ENCODE results near the gene AASDH. TPM values are rescaled to one million over a fixed set of nuclear protein-coding genes. Genes with fewer than 3 reads are reported as not detected.

Gene AASDH
- total and polyA plus RNA-seq, 2 of the 13 experiments (the other 11 are each of a cell fraction or from before 2014, with no cell fraction given), result 12.6 to 14.1 TPM

DNA sequence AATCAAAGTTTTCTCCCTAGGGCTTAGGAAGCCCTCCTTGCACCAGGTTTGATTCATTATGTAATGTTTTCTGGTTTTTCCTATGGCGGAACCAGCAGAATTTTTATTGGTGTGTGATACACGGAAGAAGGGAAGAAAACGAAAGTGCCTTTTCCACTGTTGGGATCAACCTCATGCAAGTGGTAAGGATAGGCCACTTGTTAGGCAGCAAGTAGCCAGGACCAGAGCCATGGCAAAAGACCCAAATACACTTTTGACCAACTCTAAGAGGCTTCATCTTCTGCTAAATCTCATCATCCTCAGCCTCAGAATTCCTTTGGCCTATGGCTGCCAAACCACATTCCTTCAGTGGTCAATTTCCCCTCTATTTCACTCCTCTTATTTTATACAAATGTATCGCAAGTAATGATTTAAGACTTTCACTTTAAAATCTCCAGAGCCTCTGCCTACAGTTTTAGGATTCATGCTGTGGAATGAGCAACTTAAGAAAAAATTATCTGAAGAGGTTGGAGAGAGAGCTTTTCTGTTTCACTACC, 26.9 kb upstream of the AASDH start:
- Histone ChIP-seq H3K79me2 (ENCODE audit: insufficient read depth, low read length) (peaks cover 96% of the 10 kb centered on the region), H3K4me2 (ENCODE audit: low read depth, low read length) (no peak overlapping the region), H3K4me1 (ENCODE audit: insufficient read depth, low read length) (peaks cover 29% of the 10 kb centered on the region), H2AFZ (ENCODE audit: low read length) (no peak overlapping the region), H3K27ac (ENCODE audit: extremely low read length, insufficient read depth, low read length) (no peak overlapping the region), H3K4me3 (replicated peaks in 1 of 3; ENCODE audit: insufficient read depth in 1 of 3, low read depth in 2 of 3, low read length in 3 of 3) (no peak overlapping the region), H3K36me3 (replicated peaks in 1 of 2; ENCODE audit: control insufficient read depth in 1 of 2, insufficient read depth in 2 of 2, low read length in 2 of 2) (peaks cover 0 to 3% of the 10 kb centered on the region in 2 experiments; a peak in 2 of 5 replicates), H3K27me3 (ENCODE audit: control insufficient read depth in 1 of 2, insufficient read depth in 2 of 2, low read length in 2 of 2) (no peaks in the 10 kb centered on the region), H4K20me1 (ENCODE audit: insufficient read depth, low read length) (no peaks in the 10 kb centered on the region), H3K9ac (ENCODE audit: insufficient read depth, low read depth, low read length) (no peak overlapping the region), H3K9me3 (ENCODE audit: low read length) (no peaks in the 10 kb centered on the region)
- TF ChIP-seq GATA4 (IDR thresholded peaks at IDR 0.05; ENCODE audit: borderline replicate concordance, low read depth) (no peak), POLR2G (IDR thresholded peaks at IDR 0.05; ENCODE audit: low read depth, low read length) (no peak), U2AF1 (optimal IDR thresholded peaks at IDR 0.05; ENCODE audit: low read depth, low read length) (no peak), MAF1 (CRISPR knock-in tag; IDR thresholded peaks at IDR 0.05; ENCODE audit: borderline replicate concordance) (no peak), KLF13 (CRISPR knock-in tag; IDR thresholded peaks at IDR 0.05) (no peak), ZNF382 (CRISPR knock-in tag; IDR thresholded peaks at IDR 0.05; ENCODE audit: borderline replicate concordance) (no peak), EZH2 (conservative IDR thresholded peaks at IDR 0.05; ENCODE audit: low read depth, low read length) (no peak), SCMH1 (CRISPR knock-in tag; IDR thresholded peaks at IDR 0.05; ENCODE audit: borderline replicate concordance) (no peak), ZNF577 (CRISPR knock-in tag; IDR thresholded peaks at IDR 0.05; ENCODE audit: borderline replicate concordance, low read depth) (no peak)
- TF ChIP-seq, protein P1, sequence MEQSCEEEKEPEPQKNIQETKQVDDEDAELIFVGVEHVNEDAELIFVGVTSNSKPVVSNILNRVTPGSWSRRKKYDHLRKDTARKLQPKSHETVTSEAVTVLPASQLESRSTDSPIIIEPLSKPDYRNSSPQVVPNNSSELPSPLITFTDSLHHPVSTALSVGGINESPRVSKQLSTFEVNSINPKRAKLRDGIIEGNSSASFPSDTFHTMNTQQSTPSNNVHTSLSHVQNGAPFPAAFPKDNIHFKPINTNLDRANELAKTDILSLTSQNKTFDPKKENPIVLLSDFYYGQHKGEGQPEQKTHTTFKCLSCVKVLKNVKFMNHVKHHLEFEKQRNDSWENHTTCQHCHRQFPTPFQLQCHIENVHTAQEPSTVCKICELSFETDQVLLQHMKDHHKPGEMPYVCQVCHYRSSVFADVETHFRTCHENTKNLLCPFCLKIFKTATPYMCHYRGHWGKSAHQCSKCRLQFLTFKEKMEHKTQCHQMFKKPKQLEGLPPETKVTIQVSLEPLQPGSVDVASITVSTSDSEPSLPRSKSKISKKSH (CRISPR knock-in tag; IDR thresholded peaks at IDR 0.05; ENCODE audit: borderline replicate concordance), result no peak
- TF ChIP-seq, protein P2, sequence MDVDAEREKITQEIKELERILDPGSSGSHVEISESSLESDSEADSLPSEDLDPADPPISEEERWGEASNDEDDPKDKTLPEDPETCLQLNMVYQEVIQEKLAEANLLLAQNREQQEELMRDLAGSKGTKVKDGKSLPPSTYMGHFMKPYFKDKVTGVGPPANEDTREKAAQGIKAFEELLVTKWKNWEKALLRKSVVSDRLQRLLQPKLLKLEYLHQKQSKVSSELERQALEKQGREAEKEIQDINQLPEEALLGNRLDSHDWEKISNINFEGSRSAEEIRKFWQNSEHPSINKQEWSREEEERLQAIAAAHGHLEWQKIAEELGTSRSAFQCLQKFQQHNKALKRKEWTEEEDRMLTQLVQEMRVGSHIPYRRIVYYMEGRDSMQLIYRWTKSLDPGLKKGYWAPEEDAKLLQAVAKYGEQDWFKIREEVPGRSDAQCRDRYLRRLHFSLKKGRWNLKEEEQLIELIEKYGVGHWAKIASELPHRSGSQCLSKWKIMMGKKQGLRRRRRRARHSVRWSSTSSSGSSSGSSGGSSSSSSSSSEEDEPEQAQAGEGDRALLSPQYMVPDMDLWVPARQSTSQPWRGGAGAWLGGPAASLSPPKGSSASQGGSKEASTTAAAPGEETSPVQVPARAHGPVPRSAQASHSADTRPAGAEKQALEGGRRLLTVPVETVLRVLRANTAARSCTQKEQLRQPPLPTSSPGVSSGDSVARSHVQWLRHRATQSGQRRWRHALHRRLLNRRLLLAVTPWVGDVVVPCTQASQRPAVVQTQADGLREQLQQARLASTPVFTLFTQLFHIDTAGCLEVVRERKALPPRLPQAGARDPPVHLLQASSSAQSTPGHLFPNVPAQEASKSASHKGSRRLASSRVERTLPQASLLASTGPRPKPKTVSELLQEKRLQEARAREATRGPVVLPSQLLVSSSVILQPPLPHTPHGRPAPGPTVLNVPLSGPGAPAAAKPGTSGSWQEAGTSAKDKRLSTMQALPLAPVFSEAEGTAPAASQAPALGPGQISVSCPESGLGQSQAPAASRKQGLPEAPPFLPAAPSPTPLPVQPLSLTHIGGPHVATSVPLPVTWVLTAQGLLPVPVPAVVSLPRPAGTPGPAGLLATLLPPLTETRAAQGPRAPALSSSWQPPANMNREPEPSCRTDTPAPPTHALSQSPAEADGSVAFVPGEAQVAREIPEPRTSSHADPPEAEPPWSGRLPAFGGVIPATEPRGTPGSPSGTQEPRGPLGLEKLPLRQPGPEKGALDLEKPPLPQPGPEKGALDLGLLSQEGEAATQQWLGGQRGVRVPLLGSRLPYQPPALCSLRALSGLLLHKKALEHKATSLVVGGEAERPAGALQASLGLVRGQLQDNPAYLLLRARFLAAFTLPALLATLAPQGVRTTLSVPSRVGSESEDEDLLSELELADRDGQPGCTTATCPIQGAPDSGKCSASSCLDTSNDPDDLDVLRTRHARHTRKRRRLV (CRISPR knock-in tag; IDR thresholded peaks at IDR 0.05), result no peak
- TF ChIP-seq, protein P3, sequence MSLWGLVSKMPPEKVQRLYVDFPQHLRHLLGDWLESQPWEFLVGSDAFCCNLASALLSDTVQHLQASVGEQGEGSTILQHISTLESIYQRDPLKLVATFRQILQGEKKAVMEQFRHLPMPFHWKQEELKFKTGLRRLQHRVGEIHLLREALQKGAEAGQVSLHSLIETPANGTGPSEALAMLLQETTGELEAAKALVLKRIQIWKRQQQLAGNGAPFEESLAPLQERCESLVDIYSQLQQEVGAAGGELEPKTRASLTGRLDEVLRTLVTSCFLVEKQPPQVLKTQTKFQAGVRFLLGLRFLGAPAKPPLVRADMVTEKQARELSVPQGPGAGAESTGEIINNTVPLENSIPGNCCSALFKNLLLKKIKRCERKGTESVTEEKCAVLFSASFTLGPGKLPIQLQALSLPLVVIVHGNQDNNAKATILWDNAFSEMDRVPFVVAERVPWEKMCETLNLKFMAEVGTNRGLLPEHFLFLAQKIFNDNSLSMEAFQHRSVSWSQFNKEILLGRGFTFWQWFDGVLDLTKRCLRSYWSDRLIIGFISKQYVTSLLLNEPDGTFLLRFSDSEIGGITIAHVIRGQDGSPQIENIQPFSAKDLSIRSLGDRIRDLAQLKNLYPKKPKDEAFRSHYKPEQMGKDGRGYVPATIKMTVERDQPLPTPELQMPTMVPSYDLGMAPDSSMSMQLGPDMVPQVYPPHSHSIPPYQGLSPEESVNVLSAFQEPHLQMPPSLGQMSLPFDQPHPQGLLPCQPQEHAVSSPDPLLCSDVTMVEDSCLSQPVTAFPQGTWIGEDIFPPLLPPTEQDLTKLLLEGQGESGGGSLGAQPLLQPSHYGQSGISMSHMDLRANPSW (CRISPR knock-in tag; IDR thresholded peaks at IDR 0.05; ENCODE audit: borderline replicate concordance), result no peak
- no peak for FAIRE-seq
- POLR2A ChIA-PET, result no interaction called here
- DNase-seq (ENCODE audit: low spot score), result no peak
- WGBS (ENCODE audit: low lambda C conversion rate), result 99% methylated on average over 4 of the region's 4 CpGs
- intact Hi-C loops (cut with micrococcal nuclease; ENCODE audit: unreplicated experiment) (no loop called here), in situ Hi-C loops (cut with HindIII; ENCODE audit: extremely low pct_ligation_motif_present, low pct_unique_long_range_greater_than_20kb) (no loop called here)
- BruUV-seq (replicated peaks), result TSS peak; percentile 22
- CTCF ChIA-PET (ENCODE audit: low intra/inter-chr PET ratio, low total read pairs), result no interaction called here
- no peak for ATAC-seq

Measured in HepG2 (cell line).